ENCODE measurements around the gene LRRTM4.
"Not testable (repeated sequence)": the region's sequence is repeated elsewhere in the genome, so short reads cannot be mapped to it uniquely, and the experiment has no call there.

The LRRTM4 gene

GRCh38 chr2:76711490-76711889 lies 810.7 kb downstream of the LRRTM4 start:
- no peak for TF ChIP-seq ZNF274 (IDR thresholded peaks at IDR 0.05; ENCODE audit: low read depth, low read length)
- H3K4me3 ChIP-seq (ENCODE audit: low read length) = no peak overlapping the region

GRCh38 chr2:76700894-76701293 lies 821.3 kb downstream of the LRRTM4 start:
- TF ChIP-seq ZNF274 (IDR thresholded peaks at IDR 0.05; ENCODE audit: low read depth, low read length) = no peak
- H3K4me3 ChIP-seq (ENCODE audit: low read length) = no peak overlapping the region

GRCh38 chr2:76697998-76698713 lies 824.0 kb downstream of the LRRTM4 start:
- H3K4me3 ChIP-seq (ENCODE audit: low read length) = not testable (repeated sequence)
